Measurements from ENCODE around the gene FARS2. TPM values are rescaled to one million over a fixed set of nuclear protein-coding genes. Genes with fewer than 3 reads are reported as not detected.
A peak's percentile ranks its signal among the peaks of the same experiment; 100 is the strongest.

FARS2 gene
- total and polyA plus RNA-seq, 2 of the 13 experiments (the other 11 are each of a cell fraction or from before 2014, with no cell fraction given), result 15.4 to 26.0 TPM

DNA sequence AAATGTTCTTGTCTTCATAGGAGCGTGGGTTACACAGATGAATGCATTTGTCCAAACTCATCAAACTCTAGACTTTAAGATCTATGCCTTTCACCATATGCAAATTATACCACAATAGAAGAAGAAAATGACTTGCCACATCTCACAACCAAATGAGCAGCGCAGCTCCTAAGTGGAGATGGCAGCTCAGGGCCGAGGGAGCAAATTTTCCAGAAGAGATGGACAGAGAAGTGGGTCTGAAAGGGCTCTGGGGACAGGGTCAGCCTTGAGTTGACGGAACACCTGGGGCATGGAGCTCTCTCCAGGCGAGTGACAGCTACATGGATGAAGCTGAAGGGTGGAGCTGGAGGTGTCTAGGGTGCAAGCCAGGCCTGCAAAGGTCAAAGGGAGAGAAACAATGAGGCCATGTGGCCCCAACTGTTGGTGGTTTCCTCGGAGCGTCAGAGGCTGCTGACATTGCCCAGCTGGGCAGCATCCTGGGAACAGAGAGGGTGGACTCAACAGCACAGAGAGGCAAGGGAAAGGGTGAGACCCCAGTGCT lies 517.1 kb downstream of the FARS2 start:
- no peaks in the 10 kb centered on the region for H3K79me2 ChIP-seq (ENCODE audit: insufficient read depth, low read length)
- H3K4me3 ChIP-seq (replicated peaks in 1 of 3; ENCODE audit: insufficient read depth in 1 of 3, low read depth in 2 of 3, low read length in 3 of 3), result no peak overlapping the region
- no peak overlapping the region for H3K27ac ChIP-seq (ENCODE audit: extremely low read length, insufficient read depth, low read length)
- no peaks in the 10 kb centered on the region for H4K20me1 ChIP-seq (ENCODE audit: insufficient read depth, low read length)
- DNase-seq (ENCODE audit: low spot score), result no peak
- ATAC-seq, result no peak; the same call in 2 of the 3 replicates
- no peaks in the 10 kb centered on the region for H3K9me3 ChIP-seq (ENCODE audit: low read length)
- H3K9ac ChIP-seq (ENCODE audit: insufficient read depth, low read depth, low read length), result no peak overlapping the region
- intact Hi-C loops (cut with micrococcal nuclease; ENCODE audit: unreplicated experiment) (no loop called here), in situ Hi-C loops (cut with HindIII; ENCODE audit: extremely low pct_ligation_motif_present, low pct_unique_long_range_greater_than_20kb) (no loop called here)
- H3K36me3 ChIP-seq (replicated peaks in 1 of 2; ENCODE audit: control insufficient read depth in 1 of 2, insufficient read depth in 2 of 2, low read length in 2 of 2), result no peaks in the 10 kb centered on the region; a peak in 1 of 5 replicates
- WGBS (ENCODE audit: low lambda C conversion rate), result 68% methylated on average over 7 of the region's 7 CpGs
- ChIA-PET CTCF (ENCODE audit: low intra/inter-chr PET ratio, low total read pairs) (no interaction called here), POLR2A (no interaction called here)
- no peak overlapping the region for H2AFZ ChIP-seq (ENCODE audit: low read length)
- H3K4me2 ChIP-seq (ENCODE audit: low read depth, low read length), result no peak overlapping the region
- FAIRE-seq, result no peak
- TF ChIP-seq, protein P1, sequence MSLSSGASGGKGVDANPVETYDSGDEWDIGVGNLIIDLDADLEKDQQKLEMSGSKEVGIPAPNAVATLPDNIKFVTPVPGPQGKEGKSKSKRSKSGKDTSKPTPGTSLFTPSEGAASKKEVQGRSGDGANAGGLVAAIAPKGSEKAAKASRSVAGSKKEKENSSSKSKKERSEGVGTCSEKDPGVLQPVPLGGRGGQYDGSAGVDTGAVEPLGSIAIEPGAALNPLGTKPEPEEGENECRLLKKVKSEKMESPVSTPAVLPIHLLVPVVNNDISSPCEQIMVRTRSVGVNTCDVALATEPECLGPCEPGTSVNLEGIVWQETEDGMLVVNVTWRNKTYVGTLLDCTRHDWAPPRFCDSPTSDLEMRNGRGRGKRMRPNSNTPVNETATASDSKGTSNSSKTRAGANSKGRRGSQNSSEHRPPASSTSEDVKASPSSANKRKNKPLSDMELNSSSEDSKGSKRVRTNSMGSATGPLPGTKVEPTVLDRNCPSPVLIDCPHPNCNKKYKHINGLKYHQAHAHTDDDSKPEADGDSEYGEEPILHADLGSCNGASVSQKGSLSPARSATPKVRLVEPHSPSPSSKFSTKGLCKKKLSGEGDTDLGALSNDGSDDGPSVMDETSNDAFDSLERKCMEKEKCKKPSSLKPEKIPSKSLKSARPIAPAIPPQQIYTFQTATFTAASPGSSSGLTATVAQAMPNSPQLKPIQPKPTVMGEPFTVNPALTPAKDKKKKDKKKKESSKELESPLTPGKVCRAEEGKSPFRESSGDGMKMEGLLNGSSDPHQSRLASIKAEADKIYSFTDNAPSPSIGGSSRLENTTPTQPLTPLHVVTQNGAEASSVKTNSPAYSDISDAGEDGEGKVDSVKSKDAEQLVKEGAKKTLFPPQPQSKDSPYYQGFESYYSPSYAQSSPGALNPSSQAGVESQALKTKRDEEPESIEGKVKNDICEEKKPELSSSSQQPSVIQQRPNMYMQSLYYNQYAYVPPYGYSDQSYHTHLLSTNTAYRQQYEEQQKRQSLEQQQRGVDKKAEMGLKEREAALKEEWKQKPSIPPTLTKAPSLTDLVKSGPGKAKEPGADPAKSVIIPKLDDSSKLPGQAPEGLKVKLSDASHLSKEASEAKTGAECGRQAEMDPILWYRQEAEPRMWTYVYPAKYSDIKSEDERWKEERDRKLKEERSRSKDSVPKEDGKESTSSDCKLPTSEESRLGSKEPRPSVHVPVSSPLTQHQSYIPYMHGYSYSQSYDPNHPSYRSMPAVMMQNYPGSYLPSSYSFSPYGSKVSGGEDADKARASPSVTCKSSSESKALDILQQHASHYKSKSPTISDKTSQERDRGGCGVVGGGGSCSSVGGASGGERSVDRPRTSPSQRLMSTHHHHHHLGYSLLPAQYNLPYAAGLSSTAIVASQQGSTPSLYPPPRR (CRISPR knock-in tag; IDR thresholded peaks at IDR 0.05; ENCODE audit: borderline replicate concordance), result no peak
- TF ChIP-seq SETDB1 (CRISPR knock-in tag; IDR thresholded peaks at IDR 0.05; ENCODE audit: borderline replicate concordance) (no peak), ZNF329 (CRISPR knock-in tag; IDR thresholded peaks at IDR 0.05; ENCODE audit: low read depth) (no peak), E2F2 (CRISPR knock-in tag; IDR thresholded peaks at IDR 0.05; ENCODE audit: borderline replicate concordance) (no peak), ZNF768 (CRISPR knock-in tag; IDR thresholded peaks at IDR 0.05) (peak; percentile 62; the same call in 1 of the 2 replicates)
- TF ChIP-seq, protein P2, sequence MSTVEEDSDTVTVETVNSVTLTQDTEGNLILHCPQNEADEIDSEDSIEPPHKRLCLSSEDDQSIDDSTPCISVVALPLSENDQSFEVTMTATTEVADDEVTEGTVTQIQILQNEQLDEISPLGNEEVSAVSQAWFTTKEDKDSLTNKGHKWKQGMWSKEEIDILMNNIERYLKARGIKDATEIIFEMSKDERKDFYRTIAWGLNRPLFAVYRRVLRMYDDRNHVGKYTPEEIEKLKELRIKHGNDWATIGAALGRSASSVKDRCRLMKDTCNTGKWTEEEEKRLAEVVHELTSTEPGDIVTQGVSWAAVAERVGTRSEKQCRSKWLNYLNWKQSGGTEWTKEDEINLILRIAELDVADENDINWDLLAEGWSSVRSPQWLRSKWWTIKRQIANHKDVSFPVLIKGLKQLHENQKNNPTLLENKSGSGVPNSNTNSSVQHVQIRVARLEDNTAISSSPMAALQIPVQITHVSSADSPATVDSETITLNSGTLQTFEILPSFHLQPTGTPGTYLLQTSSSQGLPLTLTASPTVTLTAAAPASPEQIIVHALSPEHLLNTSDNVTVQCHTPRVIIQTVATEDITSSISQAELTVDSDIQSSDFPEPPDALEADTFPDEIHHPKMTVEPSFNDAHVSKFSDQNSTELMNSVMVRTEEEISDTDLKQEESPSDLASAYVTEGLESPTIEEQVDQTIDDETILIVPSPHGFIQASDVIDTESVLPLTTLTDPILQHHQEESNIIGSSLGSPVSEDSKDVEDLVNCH (CRISPR knock-in tag; IDR thresholded peaks at IDR 0.05), result no peak
- H3K27me3 ChIP-seq (ENCODE audit: control insufficient read depth in 1 of 2, insufficient read depth in 2 of 2, low read length in 2 of 2), result peaks cover 0 to 2% of the 10 kb centered on the region in 2 experiments; a peak in 1 of 5 replicates
- peaks cover 6% of the 10 kb centered on the region for H3K4me1 ChIP-seq (ENCODE audit: insufficient read depth, low read length)
- BruUV-seq (replicated peaks), result no TSS peak

All from HepG2 (cell line).